HG03139 (cell line): ENCODE data around the gene AP3D1.
"Not testable (repeated sequence)": the region's sequence is repeated elsewhere in the genome, so short reads cannot be mapped to it uniquely, and the experiment has no call there.

Experiments
- ATAC-seq: cut with Tn5 transposase; IDR thresholded peaks from one replicate; pipeline ENCODE4 v1.9.1; 2021; ENCODE audit not compliant: unreplicated experiment

The AP3D1 gene

GRCh38 chr19:2157452-2157851 is 6.1 kb upstream of the AP3D1 start:
- no peak for ATAC-seq

- no peak for ATAC-seq
Observed at GRCh38 chr19:2154587-2155075, 3.3 kb upstream of the AP3D1 start.

GRCh38 chr19:2150794-2151338 is 500 bp downstream of the AP3D1 start:
- no peak for ATAC-seq

- ATAC-seq, result no peak
Observed at GRCh38 chr19:2149980-2150793, 1.2 kb downstream of the AP3D1 start.

- no peak for ATAC-seq
Observed at GRCh38 chr19:2148482-2149135, 2.8 kb downstream of the AP3D1 start.

GRCh38 chr19:2145831-2146241 is 5.5 kb downstream of the AP3D1 start:
- no peak for ATAC-seq

GRCh38 chr19:2144190-2144589 is 7.2 kb downstream of the AP3D1 start:
- ATAC-seq, result no peak

GRCh38 chr19:2142173-2142829 is 9.1 kb downstream of the AP3D1 start:
- no peak for ATAC-seq

- ATAC-seq, result no peak
Observed at GRCh38 chr19:2140138-2140569, 11.2 kb downstream of the AP3D1 start.

- ATAC-seq, result no peak
Observed at GRCh38 chr19:2139385-2140137, 11.8 kb downstream of the AP3D1 start.

GRCh38 chr19:2138061-2138728 is 13.2 kb downstream of the AP3D1 start:
- ATAC-seq, result no peak

- ATAC-seq, result no peak
Observed at GRCh38 chr19:2136796-2137195, 14.6 kb downstream of the AP3D1 start.

GRCh38 chr19:2135474-2136402 is 15.6 kb downstream of the AP3D1 start:
- ATAC-seq, result no peak

GRCh38 chr19:2132731-2133490 is 18.5 kb downstream of the AP3D1 start:
- ATAC-seq, result no peak

- no peak for ATAC-seq
Observed at GRCh38 chr19:2132191-2132590, 19.2 kb downstream of the AP3D1 start.

- ATAC-seq, result not testable (repeated sequence)
Observed at GRCh38 chr19:2131012-2131975, 20.1 kb downstream of the AP3D1 start.
